HL-60 (cell line): ENCODE data around the gene RAP1GAP.

Experiments
- DNase-seq, 2 experiments: peaks; one replicate each; pipeline ENCODE4 v3.0.0-alpha.2; 2010 to 2020; ENCODE audit warnings: low read depth in 1 of 2, low spot score in 1 of 2
- H3K27ac ChIP-seq: fragments of 250-450 bp; sonication (Bioruptor Pico); replicated peaks from 2 replicates; pipeline ENCODE4 v1.5.1; 2020; ENCODE audit warnings: mild to moderate bottlenecking, moderate library complexity
- H3K27me3 ChIP-seq: fragments of 250-450 bp; sonication (Bioruptor Pico); 2 replicates; pipeline ENCODE4 v1.5.1; 2021; ENCODE audit warnings: mild to moderate bottlenecking, moderate library complexity; ENCODE audit not compliant: insufficient read depth, poor library complexity, severe bottlenecking
- H3K4me3 ChIP-seq: replicated peaks from 2 replicates; pipeline ENCODE4 v1.5.1; 2011; ENCODE audit warnings: mild to moderate bottlenecking, control low read depth, low read length; ENCODE audit not compliant: insufficient read depth
- CTCF ChIP-seq: IDR thresholded peaks from one replicate; pipeline ENCODE4 v1.5.1; 2011; ENCODE audit warnings: low read length, control low read depth, inconsistent platforms; ENCODE audit not compliant: insufficient read depth
- GABPA ChIP-seq: IDR thresholded peaks from 2 replicates; pipeline ENCODE4 v1.6.1; 2012; ENCODE audit warnings: low read depth
- POLR2AphosphoS5 ChIP-seq: IDR thresholded peaks from 2 replicates; pipeline ENCODE4 v1.6.1; 2012; ENCODE audit warnings: low read depth
- SPI1 ChIP-seq: IDR thresholded peaks from 2 replicates; pipeline ENCODE4 v1.6.1; 2012; ENCODE audit warnings: low read depth, mild to moderate bottlenecking, borderline replicate concordance
- TF ChIP-seq, protein P1 (sequence below): IDR thresholded peaks from 2 replicates; pipeline ENCODE4 v1.6.1; 2012; ENCODE audit warnings: low read depth; ENCODE audit not compliant: insufficient replicate concordance

RAP1GAP gene

GRCh38 chr1:21670059-21670881, 1.1 kb upstream of the RAP1GAP start:
- no peak for DNase-seq
- Histone ChIP-seq H3K27ac (no peak overlapping the region), H3K27me3 (no peaks in the 10 kb centered on the region), H3K4me3 (no peak overlapping the region)
- no peak for TF ChIP-seq POLR2AphosphoS5
- no peak for TF ChIP-seq CTCF
- TF ChIP-seq GABPA: no peak
- no peak for TF ChIP-seq SPI1
- TF ChIP-seq, protein P1, sequence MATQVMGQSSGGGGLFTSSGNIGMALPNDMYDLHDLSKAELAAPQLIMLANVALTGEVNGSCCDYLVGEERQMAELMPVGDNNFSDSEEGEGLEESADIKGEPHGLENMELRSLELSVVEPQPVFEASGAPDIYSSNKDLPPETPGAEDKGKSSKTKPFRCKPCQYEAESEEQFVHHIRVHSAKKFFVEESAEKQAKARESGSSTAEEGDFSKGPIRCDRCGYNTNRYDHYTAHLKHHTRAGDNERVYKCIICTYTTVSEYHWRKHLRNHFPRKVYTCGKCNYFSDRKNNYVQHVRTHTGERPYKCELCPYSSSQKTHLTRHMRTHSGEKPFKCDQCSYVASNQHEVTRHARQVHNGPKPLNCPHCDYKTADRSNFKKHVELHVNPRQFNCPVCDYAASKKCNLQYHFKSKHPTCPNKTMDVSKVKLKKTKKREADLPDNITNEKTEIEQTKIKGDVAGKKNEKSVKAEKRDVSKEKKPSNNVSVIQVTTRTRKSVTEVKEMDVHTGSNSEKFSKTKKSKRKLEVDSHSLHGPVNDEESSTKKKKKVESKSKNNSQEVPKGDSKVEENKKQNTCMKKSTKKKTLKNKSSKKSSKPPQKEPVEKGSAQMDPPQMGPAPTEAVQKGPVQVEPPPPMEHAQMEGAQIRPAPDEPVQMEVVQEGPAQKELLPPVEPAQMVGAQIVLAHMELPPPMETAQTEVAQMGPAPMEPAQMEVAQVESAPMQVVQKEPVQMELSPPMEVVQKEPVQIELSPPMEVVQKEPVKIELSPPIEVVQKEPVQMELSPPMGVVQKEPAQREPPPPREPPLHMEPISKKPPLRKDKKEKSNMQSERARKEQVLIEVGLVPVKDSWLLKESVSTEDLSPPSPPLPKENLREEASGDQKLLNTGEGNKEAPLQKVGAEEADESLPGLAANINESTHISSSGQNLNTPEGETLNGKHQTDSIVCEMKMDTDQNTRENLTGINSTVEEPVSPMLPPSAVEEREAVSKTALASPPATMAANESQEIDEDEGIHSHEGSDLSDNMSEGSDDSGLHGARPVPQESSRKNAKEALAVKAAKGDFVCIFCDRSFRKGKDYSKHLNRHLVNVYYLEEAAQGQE: no peak

- Histone ChIP-seq H3K27ac (no peak overlapping the region), H3K27me3 (no peaks in the 10 kb centered on the region), H3K4me3 (peak overlapping the region; percentile 30)
- TF ChIP-seq SPI1 (no peak), POLR2AphosphoS5 (no peak), GABPA (no peak), CTCF (no peak)
- TF ChIP-seq, protein P1: no peak
- DNase-seq: no peak
Observed at GRCh38 chr1:21668951-21669257, 253 bp downstream of the RAP1GAP start.

- TF ChIP-seq, protein P1: no peak
- TF ChIP-seq SPI1 (no peak), POLR2AphosphoS5 (no peak), CTCF (no peak), GABPA (no peak)
Observed at GRCh38 chr1:21668232-21668950, 766 bp downstream of the RAP1GAP start.

More at GRCh38 chr1:21668232-21668950, 766 bp downstream of the RAP1GAP start:
- Histone ChIP-seq H3K4me3 (peak overlapping the region; percentile 30), H3K27ac (no peak overlapping the region), H3K27me3 (no peaks in the 10 kb centered on the region)
- no peak for DNase-seq
